GM06990 (cell line): Measurements from ENCODE around the gene PPARGC1A.

Experiments used
- DNase-seq: peaks from one replicate; pipeline ENCODE4 v3.0.0-alpha.2; 2011; ENCODE audit not compliant: insufficient read length; ENCODE audit errors: extremely low read depth
- H3K27me3 ChIP-seq: replicated peaks from 2 replicates; pipeline ENCODE4 v1.6.0; 2011; ENCODE audit warnings: low read length; ENCODE audit not compliant: control insufficient read depth, insufficient read depth
- H3K36me3 ChIP-seq: 2 replicates; pipeline ENCODE4 v1.5.1; 2011; ENCODE audit warnings: low read length; ENCODE audit not compliant: control insufficient read depth, insufficient read depth
- H3K4me3 ChIP-seq: replicated peaks from 2 replicates; pipeline ENCODE4 v1.5.1; 2011; ENCODE audit warnings: low read depth, mild to moderate bottlenecking, control low read depth, low read length
- TF ChIP-seq, protein P1 (sequence below): IDR thresholded peaks from 2 replicates; pipeline ENCODE4 v1.5.1; 2011; ENCODE audit warnings: low read length, control low read depth, mild to moderate bottlenecking, inconsistent platforms; ENCODE audit not compliant: insufficient read depth, poor library complexity, severe bottlenecking

PPARGC1A gene

DNA sequence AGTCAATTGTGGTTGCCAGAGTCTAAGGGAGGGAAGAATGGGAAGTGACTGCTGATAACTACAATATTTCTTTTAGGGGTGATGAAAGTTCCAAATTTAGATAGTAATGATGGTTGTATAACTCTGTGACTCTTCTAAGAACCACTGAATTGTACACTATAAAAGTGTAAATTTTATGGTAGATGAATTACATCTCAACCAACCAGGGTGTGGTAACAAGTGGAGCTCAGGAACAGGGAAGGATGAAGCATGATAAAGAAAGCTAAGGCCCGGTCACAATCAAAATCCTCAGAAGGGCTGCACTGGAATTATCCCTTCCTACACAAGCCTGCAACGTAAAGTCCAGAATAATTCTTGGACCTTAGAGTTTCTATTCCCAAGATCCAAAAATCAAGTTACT is 143.2 kb downstream of the PPARGC1A start:
- Histone ChIP-seq H3K4me3 (no peak overlapping the region), H3K36me3 (no peaks in the 10 kb centered on the region), H3K27me3 (no peaks in the 10 kb centered on the region)
- DNase-seq = no peak
- TF ChIP-seq, protein P1, sequence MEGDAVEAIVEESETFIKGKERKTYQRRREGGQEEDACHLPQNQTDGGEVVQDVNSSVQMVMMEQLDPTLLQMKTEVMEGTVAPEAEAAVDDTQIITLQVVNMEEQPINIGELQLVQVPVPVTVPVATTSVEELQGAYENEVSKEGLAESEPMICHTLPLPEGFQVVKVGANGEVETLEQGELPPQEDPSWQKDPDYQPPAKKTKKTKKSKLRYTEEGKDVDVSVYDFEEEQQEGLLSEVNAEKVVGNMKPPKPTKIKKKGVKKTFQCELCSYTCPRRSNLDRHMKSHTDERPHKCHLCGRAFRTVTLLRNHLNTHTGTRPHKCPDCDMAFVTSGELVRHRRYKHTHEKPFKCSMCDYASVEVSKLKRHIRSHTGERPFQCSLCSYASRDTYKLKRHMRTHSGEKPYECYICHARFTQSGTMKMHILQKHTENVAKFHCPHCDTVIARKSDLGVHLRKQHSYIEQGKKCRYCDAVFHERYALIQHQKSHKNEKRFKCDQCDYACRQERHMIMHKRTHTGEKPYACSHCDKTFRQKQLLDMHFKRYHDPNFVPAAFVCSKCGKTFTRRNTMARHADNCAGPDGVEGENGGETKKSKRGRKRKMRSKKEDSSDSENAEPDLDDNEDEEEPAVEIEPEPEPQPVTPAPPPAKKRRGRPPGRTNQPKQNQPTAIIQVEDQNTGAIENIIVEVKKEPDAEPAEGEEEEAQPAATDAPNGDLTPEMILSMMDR = no peak

DNA sequence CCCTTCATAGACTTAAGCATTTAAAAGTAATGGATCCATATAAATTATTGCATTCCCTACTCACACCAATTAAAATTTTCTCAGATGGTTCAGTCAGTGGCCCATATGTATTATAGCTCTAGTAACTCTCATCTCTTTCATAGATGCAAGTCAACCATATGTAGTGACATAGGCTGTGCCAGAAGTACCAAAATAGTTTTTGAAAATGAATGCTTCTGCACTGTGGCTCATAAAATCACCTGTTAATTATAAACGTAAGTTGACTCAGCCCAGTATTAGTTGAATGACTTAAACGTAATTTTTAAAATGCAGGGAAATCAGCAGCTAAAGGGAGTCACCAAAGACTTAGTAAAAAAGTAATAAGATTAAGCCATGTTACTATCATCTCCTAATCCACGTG is 143.8 kb downstream of the PPARGC1A start:
- Histone ChIP-seq H3K27me3 (no peaks in the 10 kb centered on the region), H3K4me3 (no peak overlapping the region), H3K36me3 (no peaks in the 10 kb centered on the region)
- DNase-seq = no peak
- TF ChIP-seq, protein P1 = no peak

DNA sequence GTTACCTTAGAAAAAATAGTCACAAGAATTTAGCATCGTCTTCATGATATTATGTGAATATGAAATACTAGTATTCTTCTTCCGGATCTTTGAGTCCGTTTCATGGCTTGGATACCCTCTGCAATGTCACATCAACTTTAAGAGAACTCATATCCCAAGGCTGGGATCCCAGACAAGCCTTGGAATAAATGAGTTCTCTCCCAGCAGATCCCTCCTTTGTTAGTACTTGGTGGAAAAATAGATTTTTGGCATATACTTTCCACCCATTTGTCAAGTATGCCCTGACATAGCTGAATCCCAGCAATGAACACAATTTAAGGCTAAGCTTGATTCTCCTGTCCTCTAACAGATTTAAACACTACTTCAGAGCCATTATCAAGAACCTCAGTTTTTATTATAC is 144.5 kb downstream of the PPARGC1A start:
- TF ChIP-seq, protein P1 = no peak
- no peaks in the 10 kb centered on the region for H3K27me3 ChIP-seq
- no peak overlapping the region for H3K4me3 ChIP-seq
- DNase-seq = no peak
- H3K36me3 ChIP-seq = no peaks in the 10 kb centered on the region
